Cardiac muscle cell (in vitro differentiated cells and primary cell): ENCODE results near the gene SWT1. TPM values are rescaled to one million over a fixed set of nuclear protein-coding genes. Genes with fewer than 3 reads are reported as not detected.

Source experiments
- DNase-seq, 2 donors: peaks; one replicate each; pipeline versions ENCODE4 v3.0.0 to v3.0.0-alpha.2; 2010 to 2017; ENCODE audit warnings: low read depth in 1 of 2, low spot score in 1 of 2
- H3K27ac ChIP-seq: fragments of 200-600 bp; sonication (generic); 2 replicates; pipeline ENCODE4 v1.5.1; 2016
- H3K27me3 ChIP-seq: fragments of 200-600 bp; sonication (generic); 2 replicates; pipeline ENCODE4 v1.6.0; 2016; ENCODE audit warnings: control low read depth
- H3K36me3 ChIP-seq: fragments of 200-600 bp; sonication (generic); 2 replicates; pipeline ENCODE4 v1.5.1; 2016; ENCODE audit warnings: control low read depth
- H3K4me1 ChIP-seq: fragments of 200-600 bp; sonication (generic); 2 replicates; pipeline ENCODE4 v1.8.1; 2017; ENCODE audit warnings: low read depth, mild to moderate bottlenecking, mixed run types
- H3K4me3 ChIP-seq: fragments of 200-600 bp; sonication (generic); 2 replicates; pipeline ENCODE4 v1.5.1; 2016; ENCODE audit warnings: mild to moderate bottlenecking
- H3K9me3 ChIP-seq: fragments of 200-600 bp; sonication (generic); 2 replicates; pipeline ENCODE4 v1.5.1; 2017; ENCODE audit warnings: low read depth, mild to moderate bottlenecking, control low read depth
- CTCF ChIP-seq: IDR thresholded peaks from 2 replicates; pipeline ENCODE4 v1.5.1; 2012; ENCODE audit warnings: low read depth, mild to moderate bottlenecking, low read length
- polyA plus RNA-seq: library from polyadenylated mRNA; unstranded; fragments of >200 nt; fragmentation: Nextera tagmentation; extraction: Ambion mirVana; gene quantifications from 2 replicates; pipeline ENCODE4 v1.2.1, GENCODE V29; 2016
- total RNA-seq: library from RNA; depleted of rRNA; stranded (reverse); fragments of >200 nt; gene quantifications from 2 replicates; pipeline ENCODE4 v1.2.3, GENCODE V29; 2016

The SWT1 gene
- total and polyA plus RNA-seq, 2 experiments from 2014 or later = 2.8 to 4.9 TPM

GRCh38 chr1:185300152-185300551 lies 143.2 kb downstream of the SWT1 start:
- Histone ChIP-seq H3K36me3 (peaks cover 84% of the 10 kb centered on the region), H3K27me3 (no peaks in the 10 kb centered on the region), H3K27ac (no peak overlapping the region), H3K4me3 (no peak overlapping the region), H3K9me3 (no peaks in the 10 kb centered on the region), H3K4me1 (no peaks in the 10 kb centered on the region)
- TF ChIP-seq CTCF = no peak
- DNase-seq = no peak

- Histone ChIP-seq H3K4me1 (no peaks in the 10 kb centered on the region), H3K27ac (no peak overlapping the region), H3K36me3 (peaks cover 93% of the 10 kb centered on the region), H3K9me3 (no peaks in the 10 kb centered on the region), H3K27me3 (no peaks in the 10 kb centered on the region), H3K4me3 (no peak overlapping the region)
- no peak for DNase-seq
- no peak for TF ChIP-seq CTCF
These were observed 148.5 kb downstream of the SWT1 start for GRCh38 chr1:185305419-185305818.

- H3K9me3 ChIP-seq = no peaks in the 10 kb centered on the region
- H3K27me3 ChIP-seq = no peaks in the 10 kb centered on the region
- no peak overlapping the region for H3K27ac ChIP-seq
- no peak for DNase-seq
- H3K4me3 ChIP-seq = no peak overlapping the region
- no peak for TF ChIP-seq CTCF
- H3K36me3 ChIP-seq = peaks cover 71% of the 10 kb centered on the region
- H3K4me1 ChIP-seq = peaks cover 15% of the 10 kb centered on the region
These were observed 151.2 kb downstream of the SWT1 start for GRCh38 chr1:185308126-185308525.

- Histone ChIP-seq H3K9me3 (no peaks in the 10 kb centered on the region), H3K27me3 (no peaks in the 10 kb centered on the region), H3K27ac (no peak overlapping the region), H3K4me1 (peaks cover 29% of the 10 kb centered on the region), H3K4me3 (no peak overlapping the region), H3K36me3 (peaks cover 58% of the 10 kb centered on the region)
- no peak for TF ChIP-seq CTCF
- DNase-seq = peak in 1 of 2 donors; percentile 25
These were observed 152.6 kb downstream of the SWT1 start for GRCh38 chr1:185309566-185309965.

- Histone ChIP-seq H3K9me3 (no peaks in the 10 kb centered on the region), H3K4me1 (peaks cover 41% of the 10 kb centered on the region), H3K4me3 (no peak overlapping the region), H3K36me3 (peaks cover 36% of the 10 kb centered on the region), H3K27me3 (no peaks in the 10 kb centered on the region), H3K27ac (no peak overlapping the region)
- no peak for TF ChIP-seq CTCF
- DNase-seq = no peak
These were observed 154.7 kb downstream of the SWT1 start for GRCh38 chr1:185311589-185312225.
